Osteocyte (in vitro differentiated cells): ENCODE results near the gene SIL1. TPM values are rescaled to one million over a fixed set of nuclear protein-coding genes. Genes with fewer than 3 reads are reported as not detected.

ENCODE experiments used
- DNase-seq: peaks from one replicate; pipeline ENCODE4 v3.0.0; 2021; ENCODE audit warnings: mixed read lengths; ENCODE audit not compliant: unreplicated experiment; ENCODE audit errors: extremely low spot score
- H3K27ac Mint-ChIP-seq: one replicate; pipeline ENCODE4 v1.8.0; 2021; ENCODE audit warnings: mild to moderate bottlenecking, mixed read lengths; ENCODE audit not compliant: unreplicated experiment
- H3K27me3 Mint-ChIP-seq: one replicate; pipeline ENCODE4 v1.8.0; 2021; ENCODE audit warnings: mixed read lengths; ENCODE audit not compliant: unreplicated experiment
- H3K36me3 Mint-ChIP-seq: one replicate; pipeline ENCODE4 v1.8.0; 2021; ENCODE audit warnings: mixed read lengths; ENCODE audit not compliant: unreplicated experiment
- H3K4me1 Mint-ChIP-seq: one replicate; pipeline ENCODE4 v1.8.0; 2021; ENCODE audit warnings: mixed read lengths; ENCODE audit not compliant: unreplicated experiment
- H3K4me3 Mint-ChIP-seq: one replicate; pipeline ENCODE4 v1.8.0; 2021; ENCODE audit warnings: mild to moderate bottlenecking, moderate library complexity, mixed read lengths; ENCODE audit not compliant: unreplicated experiment
- H3K9me3 Mint-ChIP-seq: one replicate; pipeline ENCODE4 v1.8.0; 2021; ENCODE audit warnings: mixed read lengths; ENCODE audit not compliant: unreplicated experiment
- total RNA-seq: library from RNA; stranded (reverse); gene quantifications from 2 replicates; pipeline ENCODE4 v1.2.1, GENCODE V29; 2021
- TF ChIP-seq, protein P1 (sequence below): fragments of 200-600 bp; sonication (generic); IDR thresholded peaks from 2 replicates; pipeline ENCODE4 v1.5.0; 2021; ENCODE audit warnings: antibody characterized with exemption, mild to moderate bottlenecking, moderate library complexity

Gene SIL1
- total RNA-seq, 1 donor from 2014 or later: 58.4 TPM

DNA sequence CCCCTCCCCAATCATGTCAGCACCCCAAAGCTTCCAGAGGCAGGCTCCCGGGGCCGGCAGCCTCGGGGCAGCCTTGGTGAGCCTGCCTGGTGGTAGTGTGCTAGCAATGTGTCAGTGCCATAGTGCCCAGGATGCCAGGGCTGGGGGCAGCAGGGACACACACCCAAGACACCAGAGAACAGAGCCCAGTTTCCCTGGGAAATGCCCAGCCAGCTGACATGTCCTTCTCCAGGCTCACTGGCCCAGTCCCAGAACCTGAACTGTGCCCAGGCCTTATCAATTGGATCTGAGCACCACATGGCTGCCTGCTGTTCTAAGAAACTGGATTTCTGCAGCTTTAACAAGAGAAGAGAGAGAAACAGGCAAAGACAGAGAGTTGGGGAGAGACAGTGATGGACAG is 248.2 kb downstream of the SIL1 start:
- no peak for DNase-seq
- H3K4me1 Mint-ChIP-seq: peaks cover 26% of the 10 kb centered on the region
- H3K27me3 Mint-ChIP-seq: no peaks in the 10 kb centered on the region
- H3K4me3 Mint-ChIP-seq: no peak overlapping the region
- H3K36me3 Mint-ChIP-seq: peaks cover 4% of the 10 kb centered on the region
- TF ChIP-seq, protein P1, sequence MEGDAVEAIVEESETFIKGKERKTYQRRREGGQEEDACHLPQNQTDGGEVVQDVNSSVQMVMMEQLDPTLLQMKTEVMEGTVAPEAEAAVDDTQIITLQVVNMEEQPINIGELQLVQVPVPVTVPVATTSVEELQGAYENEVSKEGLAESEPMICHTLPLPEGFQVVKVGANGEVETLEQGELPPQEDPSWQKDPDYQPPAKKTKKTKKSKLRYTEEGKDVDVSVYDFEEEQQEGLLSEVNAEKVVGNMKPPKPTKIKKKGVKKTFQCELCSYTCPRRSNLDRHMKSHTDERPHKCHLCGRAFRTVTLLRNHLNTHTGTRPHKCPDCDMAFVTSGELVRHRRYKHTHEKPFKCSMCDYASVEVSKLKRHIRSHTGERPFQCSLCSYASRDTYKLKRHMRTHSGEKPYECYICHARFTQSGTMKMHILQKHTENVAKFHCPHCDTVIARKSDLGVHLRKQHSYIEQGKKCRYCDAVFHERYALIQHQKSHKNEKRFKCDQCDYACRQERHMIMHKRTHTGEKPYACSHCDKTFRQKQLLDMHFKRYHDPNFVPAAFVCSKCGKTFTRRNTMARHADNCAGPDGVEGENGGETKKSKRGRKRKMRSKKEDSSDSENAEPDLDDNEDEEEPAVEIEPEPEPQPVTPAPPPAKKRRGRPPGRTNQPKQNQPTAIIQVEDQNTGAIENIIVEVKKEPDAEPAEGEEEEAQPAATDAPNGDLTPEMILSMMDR: no peak
- no peak overlapping the region for H3K27ac Mint-ChIP-seq
- H3K9me3 Mint-ChIP-seq: no peaks in the 10 kb centered on the region

DNA sequence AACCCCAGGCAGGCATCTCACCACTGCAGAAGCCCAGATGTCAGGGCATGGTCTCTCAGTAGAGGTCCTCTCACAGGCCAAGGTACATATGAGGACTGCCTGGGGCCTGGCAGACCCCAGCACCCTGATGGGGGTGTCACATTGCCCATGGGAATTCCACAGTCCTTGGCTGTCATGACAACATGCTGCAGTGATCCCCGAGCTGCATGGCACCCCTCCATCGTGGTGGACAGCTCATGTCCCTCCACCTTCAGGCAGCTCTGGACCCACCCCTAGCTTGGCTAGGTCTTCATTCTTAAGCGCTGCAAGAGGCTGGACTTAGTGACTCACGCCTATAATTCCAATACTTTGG is 249.0 kb downstream of the SIL1 start:
- H3K27ac Mint-ChIP-seq: no peak overlapping the region
- DNase-seq: no peak
- no peaks in the 10 kb centered on the region for H3K27me3 Mint-ChIP-seq
- H3K4me3 Mint-ChIP-seq: no peak overlapping the region
- H3K36me3 Mint-ChIP-seq: peaks cover 4% of the 10 kb centered on the region
- TF ChIP-seq, protein P1: no peak
- peaks cover 25% of the 10 kb centered on the region for H3K4me1 Mint-ChIP-seq
- H3K9me3 Mint-ChIP-seq: no peaks in the 10 kb centered on the region

DNA sequence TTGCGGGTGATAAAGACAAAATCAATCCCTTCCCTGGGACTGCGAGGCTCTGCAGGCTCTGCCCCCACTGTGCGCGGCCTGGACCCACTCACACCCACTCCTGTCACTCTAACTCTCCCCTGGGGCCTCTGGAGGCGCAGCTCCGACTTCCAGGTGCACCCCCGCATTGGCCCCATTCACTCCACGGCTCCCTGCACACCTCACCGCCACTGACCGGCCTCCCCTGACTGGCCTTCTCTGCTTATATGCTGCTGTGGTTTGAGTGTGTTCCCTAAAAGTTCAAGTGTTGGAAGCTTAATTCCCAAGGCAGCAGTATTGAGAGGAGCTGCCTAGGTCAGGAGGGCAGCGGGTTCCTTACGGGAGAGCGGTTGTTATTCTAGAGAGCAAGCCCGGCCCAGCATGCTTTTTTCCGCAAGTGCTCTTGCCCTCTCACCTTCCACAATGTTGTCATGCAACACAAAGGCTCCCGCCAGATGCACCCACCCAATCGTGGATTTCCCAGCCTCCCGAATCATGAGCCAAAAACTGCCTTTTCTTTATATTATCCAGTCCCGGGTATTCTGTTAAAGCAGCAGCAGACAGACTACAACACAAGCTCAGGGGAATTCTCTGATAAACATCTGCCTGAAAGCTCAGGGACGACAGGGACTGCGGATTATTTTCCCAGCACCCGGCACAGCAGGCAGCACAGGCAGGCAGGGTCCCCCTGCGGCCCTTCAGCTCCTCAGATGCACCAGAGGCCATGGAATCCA is 249.5 kb downstream of the SIL1 start:
- Mint-ChIP-seq H3K27ac (no peak overlapping the region), H3K4me3 (no peak overlapping the region), H3K27me3 (no peaks in the 10 kb centered on the region), H3K36me3 (peaks cover 4% of the 10 kb centered on the region), H3K4me1 (peaks cover 23% of the 10 kb centered on the region), H3K9me3 (no peaks in the 10 kb centered on the region)
- DNase-seq: no peak
- TF ChIP-seq, protein P1: no peak

DNA sequence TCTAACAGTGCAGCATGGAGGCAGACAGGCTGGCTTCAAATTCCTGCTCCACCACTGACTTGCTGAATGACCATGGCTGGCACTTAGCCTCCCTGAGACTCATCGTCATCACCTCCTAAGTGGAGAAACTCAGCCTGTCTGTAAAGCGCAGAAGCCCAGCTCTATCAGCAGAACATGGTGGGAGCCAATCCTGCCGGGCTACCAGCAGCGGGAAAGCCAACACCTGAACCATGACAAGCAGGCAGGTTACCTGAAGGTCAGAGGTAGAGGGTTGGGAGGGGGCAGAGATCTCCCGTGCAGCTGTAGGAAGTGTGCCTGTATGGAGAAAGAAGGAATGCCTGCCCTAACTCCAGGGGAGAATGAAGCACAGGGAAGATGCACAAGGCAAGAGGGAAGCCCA is 250.4 kb downstream of the SIL1 start:
- Mint-ChIP-seq H3K9me3 (no peaks in the 10 kb centered on the region), H3K36me3 (peaks cover 4% of the 10 kb centered on the region), H3K27ac (no peak overlapping the region), H3K27me3 (no peaks in the 10 kb centered on the region), H3K4me3 (no peak overlapping the region), H3K4me1 (peaks cover 14% of the 10 kb centered on the region)
- TF ChIP-seq, protein P1: no peak
- no peak for DNase-seq

DNA sequence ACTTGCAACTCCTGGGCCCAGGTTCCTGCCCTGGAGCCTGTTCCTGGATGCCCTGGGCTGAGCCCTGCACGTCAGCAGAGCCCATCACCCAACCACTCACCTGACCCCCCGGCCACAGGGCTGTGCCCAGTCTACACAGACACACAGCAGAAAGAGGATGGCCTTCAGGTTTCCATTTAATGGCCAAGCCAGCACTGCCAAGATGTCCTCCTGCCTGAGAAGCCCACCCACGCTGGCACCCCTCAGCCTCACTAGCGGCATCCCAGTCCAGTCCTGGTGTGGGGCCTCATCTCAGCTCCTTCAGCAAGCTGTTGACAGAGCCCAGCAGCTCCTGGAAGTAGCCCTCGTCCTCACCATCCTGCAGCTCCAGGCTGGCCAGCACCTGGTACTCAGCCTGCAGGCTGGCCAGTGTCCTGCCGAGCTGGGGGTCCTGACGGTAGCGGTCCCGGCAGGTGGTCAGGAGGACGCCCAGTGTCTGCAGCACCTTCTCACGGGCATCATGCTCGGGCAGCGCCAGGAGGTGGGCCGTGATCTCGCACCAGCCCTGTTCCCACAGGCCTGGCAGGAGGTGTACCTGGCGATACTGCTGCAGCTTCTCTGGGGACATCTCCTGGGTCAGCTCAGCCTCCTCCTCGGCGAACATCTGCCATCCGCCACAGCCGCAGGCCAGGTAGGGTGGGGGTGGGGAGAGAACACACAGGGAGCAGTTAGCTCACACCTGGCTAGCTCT is 251.2 kb downstream of the SIL1 start:
- Mint-ChIP-seq H3K27ac (no peak overlapping the region), H3K36me3 (peaks cover 4% of the 10 kb centered on the region), H3K4me3 (no peak overlapping the region), H3K4me1 (peaks cover 9% of the 10 kb centered on the region), H3K9me3 (no peaks in the 10 kb centered on the region), H3K27me3 (no peaks in the 10 kb centered on the region)
- TF ChIP-seq, protein P1: no peak
- DNase-seq: no peak
